ENCODE measurements around the gene GOLGA6L2.
"Not testable (repeated sequence)": the region's sequence is repeated elsewhere in the genome, so short reads cannot be mapped to it uniquely, and the experiment has no call there.

Gene GOLGA6L2

DNA sequence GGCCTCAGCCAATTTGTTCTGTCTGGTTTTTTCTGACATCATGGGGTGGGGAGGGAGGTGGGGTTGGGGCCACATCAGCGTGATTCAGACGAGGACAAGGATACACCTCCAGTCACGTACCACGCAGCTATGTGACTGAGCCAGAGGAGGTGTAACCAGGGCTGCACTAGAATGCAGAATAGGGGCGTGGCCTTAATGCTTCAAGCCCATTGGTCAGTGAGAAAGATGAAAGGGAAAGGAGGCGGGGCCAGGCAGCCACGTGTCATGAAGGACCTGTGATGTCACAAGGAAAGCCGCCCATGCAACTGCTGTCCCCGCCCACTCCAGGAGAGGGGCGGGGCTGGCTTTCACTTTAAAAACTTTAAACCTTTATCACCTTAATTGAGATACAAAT lies at the start of gene GOLGA6L2:
Gene GOLGA6L2 (minus strand): TSS at position 137 of the 394 bp plus-strand sequence. CDS start 62 bp downstream, at position 75.
- DNase-seq, result no peak

- DNase-seq, result no peak
These were observed 37.8 kb upstream of the GOLGA6L2 start for GRCh38 chr15:23484870-23485269.

DNA sequence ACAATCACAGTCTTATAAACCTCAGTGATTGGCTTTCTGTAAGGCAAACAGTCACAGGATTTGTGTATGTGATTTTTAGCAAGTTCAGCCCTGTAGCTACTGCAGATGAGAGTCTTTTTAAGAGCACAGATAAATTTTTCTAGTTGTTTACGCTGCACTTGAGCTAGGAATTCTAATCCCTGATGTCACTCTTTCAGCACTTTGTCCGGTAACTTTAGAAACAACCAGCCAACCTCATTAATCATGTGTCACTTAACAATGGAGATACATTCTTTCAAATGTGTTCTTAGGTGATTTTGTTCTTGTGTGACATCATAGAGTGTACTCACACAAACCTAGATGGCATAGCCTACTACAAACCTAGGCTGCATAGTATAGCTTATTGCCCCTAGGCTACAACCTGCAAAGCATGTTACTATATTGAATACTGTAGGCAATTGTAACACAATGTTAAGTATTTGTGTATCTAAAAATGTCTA lies 36.8 kb upstream of the GOLGA6L2 start:
- DNase-seq, result no peak

GRCh38 chr15:23482764-23483489 lies 35.9 kb upstream of the GOLGA6L2 start:
- DNase-seq, result no peak

DNA sequence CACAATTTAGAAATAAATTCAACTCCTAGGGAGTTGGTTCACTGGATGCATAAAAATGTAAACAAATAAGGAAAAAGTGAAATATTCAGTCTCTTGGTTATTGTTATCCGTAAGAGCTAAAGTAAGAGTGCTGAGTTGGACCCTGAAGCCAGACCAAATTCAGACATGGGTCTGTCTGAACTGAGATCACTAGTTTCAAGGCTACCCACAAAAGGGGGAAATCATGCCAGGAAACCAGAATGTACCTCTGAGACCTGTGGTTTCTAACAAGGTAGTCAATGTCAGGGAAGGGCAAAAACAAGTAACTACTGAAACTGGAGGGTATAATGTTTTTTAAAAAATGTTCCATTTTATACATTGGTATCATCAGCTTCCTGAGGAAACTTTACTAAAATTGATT lies 35.2 kb upstream of the GOLGA6L2 start:
- no peak for DNase-seq

- DNase-seq, result no peak
These were observed 30.9 kb upstream of the GOLGA6L2 start for GRCh38 chr15:23477920-23478319.

GRCh38 chr15:23472678-23473077 lies 25.6 kb upstream of the GOLGA6L2 start:
- no peak for DNase-seq

DNA sequence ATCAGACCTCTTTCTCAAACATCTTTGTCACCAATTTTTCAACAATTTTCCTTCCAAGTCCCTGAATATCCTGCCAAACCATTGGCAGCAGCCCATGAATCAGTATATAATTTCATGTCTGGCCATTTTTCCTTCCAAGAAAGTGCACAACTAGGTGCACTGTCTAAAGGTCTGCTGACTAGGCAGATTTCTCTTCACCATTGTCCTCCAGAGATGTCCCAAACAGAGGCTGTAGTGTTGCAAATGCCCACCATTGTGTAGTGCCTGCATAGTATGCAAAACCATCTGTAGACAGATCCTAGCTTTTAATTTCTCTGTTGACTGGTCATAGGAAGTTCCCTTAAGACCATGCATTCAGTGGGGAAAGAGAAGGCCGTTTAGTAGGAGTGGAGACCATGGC lies 25.0 kb upstream of the GOLGA6L2 start:
- DNase-seq, result no peak

DNA sequence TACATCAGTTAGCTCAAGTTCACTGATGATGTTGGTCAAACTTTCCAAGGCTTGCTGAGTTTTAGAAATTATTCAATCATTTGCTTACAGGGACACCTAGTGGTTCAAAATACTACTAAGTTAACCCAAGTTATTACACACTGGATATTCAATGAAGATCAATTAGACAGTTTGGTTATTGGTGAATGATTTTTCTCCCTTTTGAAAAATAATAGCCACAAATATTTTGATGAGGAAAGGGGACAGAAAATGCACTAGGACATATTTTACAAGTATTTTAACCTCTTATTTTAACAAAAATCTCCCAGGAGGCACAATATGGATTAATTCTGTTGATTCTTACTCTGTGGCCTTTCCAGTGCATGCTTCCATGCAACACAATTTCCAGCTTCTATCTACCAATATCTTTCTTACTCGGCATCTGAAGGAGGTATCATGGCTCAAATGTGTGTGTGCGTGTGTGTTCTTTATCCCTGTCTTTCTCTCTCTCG lies 20.1 kb upstream of the GOLGA6L2 start:
- no peak for DNase-seq

DNA sequence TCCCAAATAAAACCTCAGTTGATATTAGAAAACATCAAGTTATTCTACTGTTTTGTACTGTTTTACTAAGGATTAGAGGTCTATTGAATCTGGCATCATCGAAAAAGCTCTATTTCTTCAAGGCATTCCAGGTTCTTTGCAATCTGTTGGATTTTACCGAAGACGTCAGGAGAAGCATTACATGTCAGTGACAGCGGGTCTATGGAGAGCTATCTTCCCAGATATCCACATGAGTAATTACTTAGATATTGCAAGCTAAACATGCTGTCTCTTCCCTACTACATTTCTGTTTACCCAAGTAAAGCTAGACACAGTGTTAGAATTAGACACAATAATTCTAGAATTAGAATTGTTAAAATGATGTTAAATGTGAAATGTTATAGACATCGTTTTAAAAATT lies 10.8 kb upstream of the GOLGA6L2 start:
- DNase-seq, result no peak

DNA sequence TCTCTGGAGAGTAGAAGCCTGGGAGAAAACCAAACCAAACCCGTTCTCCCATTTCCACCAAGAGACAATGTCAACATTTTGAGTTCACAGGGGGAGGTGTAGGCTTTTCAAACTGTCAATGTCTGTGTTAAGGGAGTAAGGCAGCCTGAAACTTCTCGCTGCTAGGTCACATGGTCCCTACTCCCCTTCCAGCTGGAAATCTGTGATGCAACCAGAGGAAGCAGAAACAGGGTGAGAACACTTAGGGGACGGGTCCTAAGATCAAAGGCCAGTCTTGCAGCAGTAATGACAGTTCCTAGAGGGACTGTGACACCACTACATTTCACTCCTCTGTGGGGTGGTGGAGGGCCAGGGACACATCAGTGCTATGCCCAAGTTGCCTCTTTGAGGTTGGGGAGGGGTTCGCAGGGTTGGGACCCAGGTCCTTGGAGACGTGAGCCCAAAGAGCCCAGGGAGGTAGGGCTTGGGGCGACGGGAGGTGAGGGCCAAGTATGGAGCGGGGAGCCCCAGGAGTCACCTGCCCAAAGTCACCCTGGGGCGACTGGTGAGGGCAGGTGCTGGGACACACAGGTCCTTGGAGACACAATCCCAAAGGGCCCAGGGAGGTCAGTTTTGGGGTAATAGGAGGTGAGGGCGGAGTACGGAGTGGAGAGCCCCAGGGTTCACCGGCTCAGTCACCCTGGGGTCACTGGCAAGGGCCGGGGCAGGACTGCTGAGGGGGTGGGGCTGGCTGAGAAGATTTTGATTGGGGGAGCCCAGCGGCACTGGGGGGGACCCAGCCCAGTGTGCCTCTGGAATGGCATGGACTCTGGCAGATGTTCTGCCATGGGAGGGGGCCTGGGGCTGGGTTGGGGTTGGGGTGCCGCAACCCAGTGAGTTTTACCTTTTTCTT lies 582 bp downstream of the GOLGA6L2 start:
- no peak for DNase-seq

DNA sequence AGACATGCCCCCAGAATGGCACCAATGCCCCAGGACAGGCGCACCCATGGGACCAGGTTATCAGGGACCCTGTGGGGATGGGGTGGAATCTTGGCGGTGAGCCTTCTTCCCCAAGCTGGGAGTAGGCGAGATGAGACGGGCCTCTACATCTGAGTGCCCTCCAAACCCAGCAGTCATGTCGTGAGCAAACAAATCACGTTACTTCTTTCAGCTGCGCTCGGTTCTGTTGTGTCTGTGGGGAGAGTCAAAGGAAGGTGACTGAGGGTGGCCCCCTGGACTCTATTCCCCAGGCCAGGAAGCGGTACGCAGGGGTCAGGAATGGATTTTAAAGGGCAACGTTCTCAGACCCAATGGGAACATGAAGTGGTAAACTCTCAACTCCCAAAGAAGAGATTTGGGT lies 2.8 kb downstream of the GOLGA6L2 start:
- DNase-seq, result no peak

DNA sequence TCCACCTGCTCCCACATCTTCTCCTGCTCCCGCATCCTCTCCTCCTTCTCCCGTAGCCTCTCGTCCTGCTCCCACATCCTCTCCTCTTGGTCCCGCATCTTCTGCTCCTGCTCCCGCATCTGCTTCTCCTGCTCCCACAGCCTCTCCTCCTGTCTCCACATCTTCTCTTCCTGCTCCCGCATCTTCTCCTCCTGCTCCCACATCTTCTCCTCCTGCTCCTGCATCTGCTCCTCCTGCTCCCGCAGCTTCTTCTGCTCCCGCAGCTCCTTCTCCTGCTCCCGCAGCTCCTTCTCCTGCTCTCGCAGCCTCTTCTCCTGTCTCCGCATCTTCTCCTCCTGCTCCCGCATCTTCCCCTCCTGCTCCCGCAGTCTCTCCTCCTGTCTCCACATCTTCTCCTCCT lies 5.8 kb downstream of the GOLGA6L2 start:
- DNase-seq, result no peak

- DNase-seq, result no peak
These were observed 6.4 kb downstream of the GOLGA6L2 start for GRCh38 chr15:23440596-23440995.

DNA sequence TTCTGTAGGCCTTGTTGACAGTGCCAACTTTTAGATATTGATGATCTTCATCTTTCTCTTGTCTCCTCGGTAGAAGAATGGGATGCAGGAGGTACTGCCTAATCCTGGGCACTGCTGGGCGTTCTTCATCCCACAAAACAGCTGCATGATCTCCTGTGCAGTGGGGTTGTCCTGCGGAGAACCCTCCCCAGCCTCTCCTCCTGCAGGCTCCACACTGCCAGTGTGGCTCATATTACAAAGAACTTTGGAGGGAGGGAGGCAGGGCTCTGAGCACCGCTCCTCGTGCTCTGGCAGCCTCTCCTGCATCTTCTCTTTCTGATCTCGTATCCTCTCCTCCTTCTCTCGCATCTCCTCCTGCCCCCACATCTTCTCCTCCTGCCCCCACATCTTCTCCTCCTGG lies 7.5 kb downstream of the GOLGA6L2 start:
- no peak for DNase-seq

DNA sequence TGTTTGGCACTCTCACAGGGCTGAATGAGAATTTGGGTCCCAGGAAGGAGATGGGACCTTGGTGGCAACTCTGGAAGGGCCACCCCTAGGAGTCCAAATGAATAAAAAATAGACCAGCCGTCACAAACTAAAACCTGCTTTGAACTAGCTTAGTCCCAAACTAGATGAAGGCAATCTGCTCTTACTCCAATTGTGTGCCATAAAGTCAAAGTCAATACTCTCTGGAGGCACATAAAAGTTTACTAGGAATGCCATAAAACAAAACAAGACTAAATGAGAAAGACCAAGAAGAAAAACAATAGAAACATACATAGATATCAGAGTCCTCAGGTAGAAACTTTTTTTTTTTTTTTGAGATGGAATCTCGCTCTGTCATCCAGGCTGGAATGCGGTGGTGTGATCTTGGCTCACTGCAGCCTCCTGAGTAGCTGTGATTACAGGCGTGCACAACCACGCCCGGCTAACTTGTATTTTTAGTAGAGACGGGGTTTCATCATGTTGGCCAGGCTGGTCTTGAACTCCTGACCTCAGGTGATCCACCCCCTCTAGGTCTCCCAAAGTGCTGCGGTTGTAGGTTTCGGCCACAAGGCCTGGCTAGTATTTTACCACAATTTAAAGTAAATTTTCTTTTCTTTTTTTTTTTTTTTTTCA lies 8.1 kb downstream of the GOLGA6L2 start:
- no peak for DNase-seq

- DNase-seq, result no peak
These were observed 9.4 kb downstream of the GOLGA6L2 start for GRCh38 chr15:23437673-23438072.

DNA sequence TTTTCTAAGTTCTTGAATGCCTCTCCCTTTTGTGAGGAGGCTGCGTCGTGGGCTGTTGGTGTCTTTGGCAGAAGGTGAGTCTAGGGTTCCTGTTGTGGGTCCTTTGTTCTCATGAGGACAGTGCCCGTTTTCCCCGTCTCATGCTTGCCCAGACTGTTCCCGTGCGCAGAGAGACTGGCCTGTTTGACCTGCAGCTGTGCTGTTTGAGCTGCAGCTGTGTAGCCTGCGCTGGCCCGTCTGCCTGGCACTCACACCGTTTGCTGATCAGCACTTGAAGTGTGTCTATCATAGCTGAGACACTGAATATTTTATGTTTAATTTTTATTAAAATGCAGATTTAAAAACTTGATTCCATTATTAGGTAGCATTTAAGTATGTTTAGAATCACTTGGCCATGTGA lies 9.9 kb downstream of the GOLGA6L2 start:
- no peak for DNase-seq

- no peak for DNase-seq
These were observed 10.6 kb downstream of the GOLGA6L2 start for GRCh38 chr15:23436421-23436820.

DNA sequence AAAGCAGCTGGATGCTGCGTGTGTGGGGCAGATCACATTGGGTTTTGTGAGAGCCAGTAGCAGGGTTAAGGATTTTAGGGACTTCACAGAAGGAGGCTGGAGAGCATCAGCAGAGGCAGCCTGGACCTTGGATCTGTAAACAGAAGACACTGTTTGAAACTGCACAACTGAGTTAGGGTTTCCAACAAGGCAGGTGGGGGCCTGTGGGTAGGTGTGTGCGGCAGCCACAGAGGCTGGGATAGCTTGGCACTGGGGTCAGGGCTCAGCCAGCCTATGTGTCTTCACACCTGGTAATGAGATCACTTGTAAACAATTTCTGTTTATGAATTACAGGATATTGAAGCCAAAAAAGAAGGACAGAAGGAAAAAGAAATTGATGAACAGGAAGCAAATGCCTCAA lies 12.3 kb downstream of the GOLGA6L2 start:
- DNase-seq, result not testable (repeated sequence)

GRCh38 chr15:23425327-23425726 lies 21.7 kb downstream of the GOLGA6L2 start:
- DNase-seq, result not testable (repeated sequence)

- DNase-seq, result no peak
These were observed 22.7 kb downstream of the GOLGA6L2 start for GRCh38 chr15:23424111-23424904.

Measured in activated CD8-positive, alpha-beta memory T cell treated with anti-CD3 and anti-CD28 coated beads, Interleukin-2, amount 50 U/mL, for 48 hours (primary cell).